HK-2 (cell line): ENCODE data around the gene GRIK4.
A peak's percentile ranks its signal among the peaks of the same experiment; 100 is the strongest.

Source experiments
- DNase-seq: peaks from one replicate; pipeline ENCODE4 v3.0.0-alpha.2; 2018; ENCODE audit not compliant: unreplicated experiment

Gene GRIK4

GRCh38 chr11:120635136-120635810 is 123.7 kb downstream of the GRIK4 start:
- DNase-seq = no peak

- DNase-seq = no peak
Observed at GRCh38 chr11:120637131-120637530, 125.6 kb downstream of the GRIK4 start.

- DNase-seq = no peak
Observed at GRCh38 chr11:120642196-120642894, 130.8 kb downstream of the GRIK4 start.

GRCh38 chr11:120643284-120643683 is 131.7 kb downstream of the GRIK4 start:
- no peak for DNase-seq

GRCh38 chr11:120645639-120646038 is 134.1 kb downstream of the GRIK4 start:
- DNase-seq = no peak

- DNase-seq = no peak
Observed at GRCh38 chr11:120646206-120646605, 134.7 kb downstream of the GRIK4 start.

- no peak for DNase-seq
Observed at GRCh38 chr11:120647681-120648080, 136.1 kb downstream of the GRIK4 start.

- DNase-seq = no peak
Observed at GRCh38 chr11:120648771-120649170, 137.2 kb downstream of the GRIK4 start.

- no peak for DNase-seq
Observed at GRCh38 chr11:120649316-120649715, 137.8 kb downstream of the GRIK4 start.

- DNase-seq = no peak
Observed at GRCh38 chr11:120651396-120651795, 139.8 kb downstream of the GRIK4 start.

GRCh38 chr11:120651836-120652235 is 140.3 kb downstream of the GRIK4 start:
- DNase-seq = no peak

GRCh38 chr11:120652705-120653335 is 141.3 kb downstream of the GRIK4 start:
- DNase-seq = no peak

- no peak for DNase-seq
Observed at GRCh38 chr11:120655589-120655988, 144.0 kb downstream of the GRIK4 start.

- DNase-seq = no peak
Observed at GRCh38 chr11:120657306-120658070, 145.9 kb downstream of the GRIK4 start.

- DNase-seq = no peak
Observed at GRCh38 chr11:120658071-120658423, 146.5 kb downstream of the GRIK4 start.

- no peak for DNase-seq
Observed at GRCh38 chr11:120659076-120659475, 147.5 kb downstream of the GRIK4 start.

- peak; percentile 6 for DNase-seq
Observed at GRCh38 chr11:120660024-120660565, 148.5 kb downstream of the GRIK4 start.

GRCh38 chr11:120662071-120662676 is 150.6 kb downstream of the GRIK4 start:
- DNase-seq = no peak

- no peak for DNase-seq
Observed at GRCh38 chr11:120663142-120663541, 151.6 kb downstream of the GRIK4 start.

- no peak for DNase-seq
Observed at GRCh38 chr11:120666121-120666639, 154.6 kb downstream of the GRIK4 start.

- DNase-seq = no peak
Observed at GRCh38 chr11:120667281-120667680, 155.7 kb downstream of the GRIK4 start.
